ENCODE measurements around the gene SYNE4. TPM values are rescaled to one million over a fixed set of nuclear protein-coding genes. Genes with fewer than 3 reads are reported as not detected.
A peak's percentile ranks its signal among the peaks of the same experiment; 100 is the strongest.
"Not testable (repeated sequence)": the region's sequence is repeated elsewhere in the genome, so short reads cannot be mapped to it uniquely, and the experiment has no call there.

SYNE4 gene
- polyA plus RNA-seq, 1 experiment = 0.07 TPM

DNA sequence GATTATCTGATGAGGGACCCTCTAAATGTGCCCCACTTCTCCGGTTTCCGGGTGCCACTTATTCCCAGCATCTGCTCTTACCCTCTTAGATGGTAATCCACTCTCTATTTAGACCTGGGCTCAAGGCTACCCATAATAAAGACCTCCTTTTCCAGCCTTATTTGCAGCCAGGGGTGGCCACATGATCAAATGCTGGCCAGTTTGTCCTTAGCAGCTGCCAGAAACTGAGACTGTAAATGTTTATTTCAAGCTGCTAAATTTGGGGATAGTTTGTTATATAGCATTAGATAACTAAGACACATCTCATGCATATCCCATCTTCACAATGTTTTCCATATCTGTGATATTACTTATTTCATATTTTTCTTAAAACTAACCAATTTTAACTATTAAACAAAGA is 35.3 kb upstream of the SYNE4 start:
- H3K27me3 ChIP-seq (ENCODE audit: control insufficient read depth, insufficient read depth, low read length) = no peaks in the 10 kb centered on the region
- TF ChIP-seq, protein P1, sequence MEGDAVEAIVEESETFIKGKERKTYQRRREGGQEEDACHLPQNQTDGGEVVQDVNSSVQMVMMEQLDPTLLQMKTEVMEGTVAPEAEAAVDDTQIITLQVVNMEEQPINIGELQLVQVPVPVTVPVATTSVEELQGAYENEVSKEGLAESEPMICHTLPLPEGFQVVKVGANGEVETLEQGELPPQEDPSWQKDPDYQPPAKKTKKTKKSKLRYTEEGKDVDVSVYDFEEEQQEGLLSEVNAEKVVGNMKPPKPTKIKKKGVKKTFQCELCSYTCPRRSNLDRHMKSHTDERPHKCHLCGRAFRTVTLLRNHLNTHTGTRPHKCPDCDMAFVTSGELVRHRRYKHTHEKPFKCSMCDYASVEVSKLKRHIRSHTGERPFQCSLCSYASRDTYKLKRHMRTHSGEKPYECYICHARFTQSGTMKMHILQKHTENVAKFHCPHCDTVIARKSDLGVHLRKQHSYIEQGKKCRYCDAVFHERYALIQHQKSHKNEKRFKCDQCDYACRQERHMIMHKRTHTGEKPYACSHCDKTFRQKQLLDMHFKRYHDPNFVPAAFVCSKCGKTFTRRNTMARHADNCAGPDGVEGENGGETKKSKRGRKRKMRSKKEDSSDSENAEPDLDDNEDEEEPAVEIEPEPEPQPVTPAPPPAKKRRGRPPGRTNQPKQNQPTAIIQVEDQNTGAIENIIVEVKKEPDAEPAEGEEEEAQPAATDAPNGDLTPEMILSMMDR (IDR thresholded peaks at IDR 0.05; ENCODE audit: low read depth, low read length) = no peak
- no peak for DNase-seq (ENCODE audit: low read depth, low spot score)
- H3K4me3 ChIP-seq (ENCODE audit: low read depth, low read length) = no peak overlapping the region
- ChIA-PET POLR2A (interaction anchor here (1.3 kb wide), 1 partner anchor 10 kb away, joined by 4 read pairs; the partner anchor contains the start of gene THAP8), CTCF (interaction anchor here (1.2 kb wide), 1 partner anchor 10 kb away, joined by 3 read pairs; the partner anchor contains the start of gene THAP8)
- H3K27ac ChIP-seq (ENCODE audit: low read depth, low read length) = no peak overlapping the region
- H3K9me3 ChIP-seq (ENCODE audit: control insufficient read depth, insufficient read depth, low read length) = no peaks in the 10 kb centered on the region; the same call in 1 of the 2 replicates

DNA sequence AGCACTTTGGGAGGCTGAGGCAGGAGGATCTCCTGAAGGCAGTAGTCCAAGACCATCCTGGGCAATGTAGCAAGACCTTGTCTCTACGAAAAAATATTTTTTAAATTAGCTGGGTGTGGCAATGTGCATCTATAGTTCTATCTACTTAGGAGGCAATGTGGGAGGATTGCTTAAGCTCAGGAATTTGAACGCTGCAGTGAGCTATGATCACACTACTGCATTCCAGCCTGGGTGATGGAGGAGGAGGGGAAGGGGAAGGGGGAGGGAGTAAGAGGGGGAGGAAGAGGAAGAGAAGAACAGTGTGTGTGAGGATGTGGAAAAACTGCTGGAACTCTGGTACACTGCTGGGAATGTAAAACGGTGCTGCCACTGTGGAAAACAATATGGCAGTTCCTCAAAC is 33.2 kb upstream of the SYNE4 start:
- TF ChIP-seq, protein P1 (IDR thresholded peaks at IDR 0.05; ENCODE audit: low read depth, low read length) = no peak
- DNase-seq (ENCODE audit: low read depth, low spot score) = peak; percentile 59
- ChIA-PET POLR2A (interaction anchor here (0.6 to 1.2 kb wide), 5 partner anchors 12 to 132 kb away, joined by 3 to 18 read pairs (median 4); partner anchors contain the start of genes ALKBH6, THAP8 and WDR62), CTCF (no interaction called here)
- no peaks in the 10 kb centered on the region for H3K27me3 ChIP-seq (ENCODE audit: control insufficient read depth, insufficient read depth, low read length)
- H3K27ac ChIP-seq (ENCODE audit: low read depth, low read length) = peak overlapping the region; percentile 59
- H3K9me3 ChIP-seq (ENCODE audit: control insufficient read depth, insufficient read depth, low read length) = no peaks in the 10 kb centered on the region; the same call in 1 of the 2 replicates
- no peak overlapping the region for H3K4me3 ChIP-seq (ENCODE audit: low read depth, low read length)

DNA sequence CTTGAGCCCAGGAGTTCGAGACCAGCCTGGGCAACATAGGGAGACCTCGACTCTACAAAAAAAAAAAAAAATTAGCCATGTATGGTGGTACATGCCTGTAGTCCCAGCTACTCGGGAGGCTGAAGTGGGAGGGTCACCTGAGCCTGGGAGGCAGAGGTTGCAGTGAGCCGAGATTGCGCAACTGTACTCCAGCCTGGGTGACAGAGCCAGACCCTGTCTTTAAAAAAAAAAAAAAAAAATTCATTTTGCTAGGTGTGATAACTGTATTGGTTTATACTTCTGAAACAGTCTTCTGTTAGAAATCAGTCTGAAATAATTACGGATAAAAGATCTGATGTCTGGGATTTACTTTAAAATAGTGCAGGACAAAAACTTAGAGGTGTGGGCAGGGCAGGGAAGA is 32.5 kb upstream of the SYNE4 start:
- H3K4me3 ChIP-seq (ENCODE audit: low read depth, low read length); DNase-seq (ENCODE audit: low read depth, low spot score); H3K27ac ChIP-seq (ENCODE audit: low read depth, low read length); CTCF ChIA-PET; H3K9me3 ChIP-seq (ENCODE audit: control insufficient read depth, insufficient read depth, low read length); H3K27me3 ChIP-seq (ENCODE audit: control insufficient read depth, insufficient read depth, low read length): not testable (repeated sequence)
- POLR2A ChIA-PET = interaction anchor here (1.1 to 1.2 kb wide), 2 partner anchors 13 to 27 kb away, joined by 10 to 18 read pairs; partner anchors contain the start of genes ALKBH6, THAP8 and WDR62

DNA sequence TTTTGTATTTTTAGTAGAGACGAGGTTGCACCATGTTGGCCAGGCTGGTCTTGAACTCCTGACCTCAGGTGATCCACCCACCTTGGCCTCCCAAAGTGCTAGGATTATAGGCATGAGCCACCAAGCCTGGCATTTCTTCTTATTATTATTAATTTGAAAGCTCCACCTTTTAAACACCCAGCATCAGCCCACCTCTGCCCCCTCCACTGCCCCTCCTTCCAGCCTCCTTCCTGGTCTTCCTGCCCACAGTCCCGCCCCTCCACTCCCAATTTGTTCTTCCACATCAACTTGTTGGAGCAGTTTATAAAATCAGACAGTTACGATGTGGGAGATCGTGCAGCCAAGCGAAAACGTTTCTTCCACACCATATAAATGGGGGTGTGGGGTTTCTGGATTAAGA is 31.9 kb upstream of the SYNE4 start:
- Histone ChIP-seq H3K4me3 (ENCODE audit: low read depth, low read length) (no peak overlapping the region), H3K27ac (ENCODE audit: low read depth, low read length) (no peak overlapping the region), H3K9me3 (ENCODE audit: control insufficient read depth, insufficient read depth, low read length) (no peaks in the 10 kb centered on the region; the same call in 1 of the 2 replicates), H3K27me3 (ENCODE audit: control insufficient read depth, insufficient read depth, low read length) (no peaks in the 10 kb centered on the region)
- DNase-seq (ENCODE audit: low read depth, low spot score) = no peak
- POLR2A ChIA-PET = no interaction called here
- CTCF ChIA-PET = no interaction called here
- TF ChIP-seq, protein P1 (IDR thresholded peaks at IDR 0.05; ENCODE audit: low read depth, low read length) = no peak

DNA sequence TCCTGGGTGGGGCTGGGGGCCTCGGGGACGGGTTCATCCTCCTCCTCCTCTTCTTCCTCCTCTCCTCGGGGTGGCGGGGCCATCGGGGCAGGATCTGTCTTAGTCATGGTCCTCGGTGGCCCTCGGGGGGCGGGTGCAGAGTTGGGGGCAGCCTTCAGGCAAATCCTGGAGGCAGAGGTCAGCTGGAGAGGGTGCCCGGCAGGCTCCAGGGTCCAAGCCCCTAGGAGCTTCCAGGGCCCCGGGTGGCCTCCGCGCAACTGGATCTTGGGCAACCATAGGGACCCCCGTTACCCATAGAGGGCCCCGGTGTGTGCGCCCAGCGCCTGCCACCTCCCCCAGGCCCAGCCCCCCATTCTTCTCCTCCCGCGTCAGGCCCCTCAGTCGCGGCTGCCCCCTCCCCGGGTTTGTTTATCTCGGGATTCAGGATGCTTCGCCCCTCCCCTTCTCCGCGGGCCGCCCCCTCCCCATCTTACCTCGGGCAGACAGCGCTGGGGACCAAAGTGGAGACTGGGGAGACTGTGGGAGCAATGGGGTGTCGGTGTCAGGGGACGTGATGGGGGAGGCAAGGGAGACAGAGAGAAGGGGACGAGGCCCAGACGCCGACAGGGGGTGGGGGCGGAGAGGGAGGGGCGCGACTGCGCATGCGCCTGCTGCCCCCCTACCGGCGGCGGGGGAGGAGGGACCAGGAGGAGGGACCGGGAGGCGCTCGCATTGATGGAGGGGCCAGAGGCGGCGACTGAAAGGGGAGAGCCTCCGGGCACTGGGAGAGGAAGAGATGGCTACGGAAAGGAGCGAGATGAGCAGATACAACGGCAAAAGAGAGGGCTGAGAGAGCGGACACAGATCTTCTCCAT is 23.9 kb upstream of the SYNE4 start, which contains the start of gene CLIP3:
TSS of gene CLIP3 (minus strand) at position 623 of the 854 bp plus-strand sequence. CDS start at position 107, 516 bp downstream.
- ChIA-PET POLR2A (no interaction called here), CTCF (no interaction called here)
- peak; percentile 32 for DNase-seq (ENCODE audit: low read depth, low spot score)
- Histone ChIP-seq H3K27ac (ENCODE audit: low read depth, low read length) (no peak within 1 kb of the TSS), H3K9me3 (ENCODE audit: control insufficient read depth, insufficient read depth, low read length) (no peaks in the 10 kb centered on the region; the same call in 1 of the 2 replicates), H3K4me3 (ENCODE audit: low read depth, low read length) (peak within 1 kb of the TSS; percentile 89), H3K27me3 (ENCODE audit: control insufficient read depth, insufficient read depth, low read length) (no peaks in the 10 kb centered on the region)
- TF ChIP-seq, protein P1 (IDR thresholded peaks at IDR 0.05; ENCODE audit: low read depth, low read length) = no peak

All from AG04450 (cell line).